PFSK-1 (cell line): ENCODE results near the gene OS9.

Experiments
- FOXP2 ChIP-seq: optimal IDR thresholded peaks from 2 replicates; pipeline ENCODE3; 2011; ENCODE audit warnings: borderline replicate concordance, control low read depth, inconsistent platforms; ENCODE audit not compliant: insufficient read depth; ENCODE audit errors: extremely low read length, extremely low read depth
- POLR2AphosphoS5 ChIP-seq: IDR thresholded peaks from 2 replicates; pipeline ENCODE4 v1.6.1; 2012; ENCODE audit warnings: low read depth, mild to moderate bottlenecking, control low read depth, low read length, moderate library complexity
- SIN3A ChIP-seq: IDR thresholded peaks from 2 replicates; pipeline ENCODE4 v1.6.1; 2012; ENCODE audit warnings: mild to moderate bottlenecking, low read length, moderate library complexity, borderline replicate concordance; ENCODE audit not compliant: insufficient read depth
- TAF1 ChIP-seq: IDR thresholded peaks from 2 replicates; pipeline ENCODE4 v1.6.1; 2012; ENCODE audit warnings: low read length, control low read depth, borderline replicate concordance; ENCODE audit not compliant: insufficient read depth
- TF ChIP-seq, protein P1 (sequence below), 2 experiments: IDR thresholded peaks; 2 replicates each; pipeline versions ENCODE4 v1.6.1 to v1.8.0; 2011 to 2012; ENCODE audit warnings: low read depth in 2 of 2, low read length in 2 of 2, control low read depth in 1 of 2, inconsistent platforms in 1 of 2, mild to moderate bottlenecking in 1 of 2, moderate library complexity in 1 of 2; ENCODE audit not compliant: insufficient read depth in 1 of 2

GRCh38 chr12:57738661-57739237 lies 44.8 kb downstream of the OS9 start, which contains the start of gene AGAP2:
- TF ChIP-seq, protein P1, sequence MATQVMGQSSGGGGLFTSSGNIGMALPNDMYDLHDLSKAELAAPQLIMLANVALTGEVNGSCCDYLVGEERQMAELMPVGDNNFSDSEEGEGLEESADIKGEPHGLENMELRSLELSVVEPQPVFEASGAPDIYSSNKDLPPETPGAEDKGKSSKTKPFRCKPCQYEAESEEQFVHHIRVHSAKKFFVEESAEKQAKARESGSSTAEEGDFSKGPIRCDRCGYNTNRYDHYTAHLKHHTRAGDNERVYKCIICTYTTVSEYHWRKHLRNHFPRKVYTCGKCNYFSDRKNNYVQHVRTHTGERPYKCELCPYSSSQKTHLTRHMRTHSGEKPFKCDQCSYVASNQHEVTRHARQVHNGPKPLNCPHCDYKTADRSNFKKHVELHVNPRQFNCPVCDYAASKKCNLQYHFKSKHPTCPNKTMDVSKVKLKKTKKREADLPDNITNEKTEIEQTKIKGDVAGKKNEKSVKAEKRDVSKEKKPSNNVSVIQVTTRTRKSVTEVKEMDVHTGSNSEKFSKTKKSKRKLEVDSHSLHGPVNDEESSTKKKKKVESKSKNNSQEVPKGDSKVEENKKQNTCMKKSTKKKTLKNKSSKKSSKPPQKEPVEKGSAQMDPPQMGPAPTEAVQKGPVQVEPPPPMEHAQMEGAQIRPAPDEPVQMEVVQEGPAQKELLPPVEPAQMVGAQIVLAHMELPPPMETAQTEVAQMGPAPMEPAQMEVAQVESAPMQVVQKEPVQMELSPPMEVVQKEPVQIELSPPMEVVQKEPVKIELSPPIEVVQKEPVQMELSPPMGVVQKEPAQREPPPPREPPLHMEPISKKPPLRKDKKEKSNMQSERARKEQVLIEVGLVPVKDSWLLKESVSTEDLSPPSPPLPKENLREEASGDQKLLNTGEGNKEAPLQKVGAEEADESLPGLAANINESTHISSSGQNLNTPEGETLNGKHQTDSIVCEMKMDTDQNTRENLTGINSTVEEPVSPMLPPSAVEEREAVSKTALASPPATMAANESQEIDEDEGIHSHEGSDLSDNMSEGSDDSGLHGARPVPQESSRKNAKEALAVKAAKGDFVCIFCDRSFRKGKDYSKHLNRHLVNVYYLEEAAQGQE (IDR thresholded peaks at IDR 0.05; ENCODE audit: insufficient read depth in 1 of 2, low read depth in 2 of 2, low read length in 2 of 2) = no peak
- no peak for TF ChIP-seq POLR2AphosphoS5
- no peak for TF ChIP-seq SIN3A
- no peak for TF ChIP-seq TAF1
- TF ChIP-seq FOXP2 = no peak
